ENCODE results near the gene IFI27. TPM values are rescaled to one million over a fixed set of nuclear protein-coding genes. Genes with fewer than 3 reads are reported as not detected.
A peak's percentile ranks its signal among the peaks of the same experiment; 100 is the strongest.
"Not testable (repeated sequence)": the region's sequence is repeated elsewhere in the genome, so short reads cannot be mapped to it uniquely, and the experiment has no call there.

IFI27 gene
- 2.4 TPM for polyA plus RNA-seq (ENCODE audit: insufficient read length)

- no peak for DNase-seq (ENCODE audit: low read depth)
These were observed at the start of gene IFI27 for GRCh38 chr14:94110552-94111181. IFI27 (plus strand) TSS chr14:94110736.

- DNase-seq (ENCODE audit: low read depth) = no peak
These were observed 48.1 kb upstream of the IFI27 start for GRCh38 chr14:94062344-94062940.

DNA sequence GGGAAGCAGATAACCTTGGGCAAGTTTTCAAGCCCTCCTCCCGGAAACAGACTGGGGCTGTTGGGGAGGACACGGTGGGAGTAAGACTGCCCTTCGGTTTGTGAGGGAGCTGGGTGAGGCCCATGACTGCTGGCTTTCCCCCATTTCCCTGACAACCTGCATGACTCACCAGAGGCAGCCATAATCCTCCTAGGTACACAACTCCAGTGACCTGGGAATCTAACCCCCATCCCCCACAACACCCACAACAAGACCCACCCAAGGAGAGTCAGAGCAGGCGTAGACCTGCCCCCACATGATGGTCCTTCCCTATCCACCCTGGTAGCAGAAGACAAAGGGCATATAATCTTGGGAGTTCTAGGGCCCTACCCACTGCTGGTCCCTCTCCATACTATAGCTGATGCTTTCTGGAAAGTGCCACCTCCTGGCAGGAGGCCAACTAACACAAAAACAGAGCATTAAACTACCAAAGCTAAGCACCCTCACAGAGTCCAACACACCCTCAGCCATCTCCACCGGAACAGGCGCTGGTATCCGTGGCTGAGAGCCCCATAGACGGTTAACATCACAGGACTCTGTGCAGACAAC lies 44.4 kb upstream of the IFI27 start:
- DNase-seq (ENCODE audit: low read depth) = no peak

- not testable (repeated sequence) for DNase-seq (ENCODE audit: low read depth)
These were observed 38.5 kb upstream of the IFI27 start for GRCh38 chr14:94072076-94072475.

DNA sequence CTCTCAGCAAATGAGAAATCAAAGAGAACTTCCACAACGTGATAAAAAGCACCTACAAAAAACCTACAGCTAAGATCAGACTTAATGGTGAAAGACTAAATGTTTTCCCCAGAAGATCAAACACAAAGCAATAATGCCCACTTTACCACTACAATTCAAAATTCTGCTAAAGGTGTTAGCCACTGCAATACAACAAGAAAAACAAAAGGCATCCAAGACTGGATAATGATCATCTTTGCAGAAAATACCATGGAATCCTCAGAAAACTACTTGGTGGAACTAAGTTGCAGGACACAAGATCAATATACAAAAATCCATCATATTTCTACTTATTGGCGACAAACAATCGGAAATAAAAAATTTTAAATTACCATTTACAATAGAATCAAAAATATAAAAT lies 36.0 kb upstream of the IFI27 start:
- no peak for DNase-seq (ENCODE audit: low read depth)

GRCh38 chr14:94075008-94075407 lies 35.5 kb upstream of the IFI27 start:
- no peak for DNase-seq (ENCODE audit: low read depth)

DNA sequence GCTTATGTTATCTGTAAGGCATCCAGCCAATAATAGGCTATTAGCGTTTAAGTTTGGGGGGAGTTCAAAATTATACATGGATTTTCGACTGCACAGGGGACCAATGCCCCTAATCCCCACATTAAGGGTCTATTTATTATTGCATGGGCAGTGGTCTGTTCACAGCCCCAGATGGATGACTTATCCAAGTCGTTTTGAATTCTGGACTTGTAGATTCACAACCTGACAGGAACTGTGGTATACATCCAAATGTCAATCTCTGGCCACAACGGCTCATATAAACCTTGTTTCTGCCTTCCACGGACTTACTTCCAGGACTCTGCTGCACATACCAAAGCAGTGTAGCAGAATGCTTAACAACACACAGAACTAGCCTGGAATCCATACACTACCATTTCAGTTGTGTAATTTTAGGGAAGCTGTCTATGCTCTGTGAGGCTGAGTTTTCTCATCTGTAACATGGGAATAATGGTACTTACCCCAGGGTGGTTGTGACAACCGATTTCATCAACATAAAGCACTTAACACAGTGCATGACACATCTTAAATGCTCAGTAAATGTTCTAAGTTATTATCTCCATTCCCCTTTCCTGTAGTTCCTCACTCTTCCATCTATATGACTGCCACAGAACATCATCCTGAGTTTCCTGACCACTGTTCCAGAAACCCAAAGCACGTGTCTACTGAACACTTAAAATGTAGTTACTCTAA lies 33.3 kb upstream of the IFI27 start:
- no peak for DNase-seq (ENCODE audit: low read depth)

GRCh38 chr14:94077823-94078222 lies 32.7 kb upstream of the IFI27 start:
- DNase-seq (ENCODE audit: low read depth) = no peak

GRCh38 chr14:94079891-94080620 lies 30.5 kb upstream of the IFI27 start:
- DNase-seq (ENCODE audit: low read depth) = no peak

- DNase-seq (ENCODE audit: low read depth) = peak; percentile 87
These were observed 29.7 kb upstream of the IFI27 start, which contains the start of the genes DDX24 and IFI27L1 for GRCh38 chr14:94080621-94081385. DDX24 (minus strand) TSS chr14:94081202; CDS start chr14:94079742, 1,460 bp downstream. IFI27L1 (plus strand) TSS chr14:94081310; CDS start chr14:94096938, 15,628 bp downstream.

GRCh38 chr14:94081386-94081820 lies 29.1 kb upstream of the IFI27 start:
- no peak for DNase-seq (ENCODE audit: low read depth)

- DNase-seq (ENCODE audit: low read depth) = no peak
These were observed 22.6 kb upstream of the IFI27 start for GRCh38 chr14:94087891-94088290.

GRCh38 chr14:94088516-94088915 lies 22.0 kb upstream of the IFI27 start:
- no peak for DNase-seq (ENCODE audit: low read depth)

DNA sequence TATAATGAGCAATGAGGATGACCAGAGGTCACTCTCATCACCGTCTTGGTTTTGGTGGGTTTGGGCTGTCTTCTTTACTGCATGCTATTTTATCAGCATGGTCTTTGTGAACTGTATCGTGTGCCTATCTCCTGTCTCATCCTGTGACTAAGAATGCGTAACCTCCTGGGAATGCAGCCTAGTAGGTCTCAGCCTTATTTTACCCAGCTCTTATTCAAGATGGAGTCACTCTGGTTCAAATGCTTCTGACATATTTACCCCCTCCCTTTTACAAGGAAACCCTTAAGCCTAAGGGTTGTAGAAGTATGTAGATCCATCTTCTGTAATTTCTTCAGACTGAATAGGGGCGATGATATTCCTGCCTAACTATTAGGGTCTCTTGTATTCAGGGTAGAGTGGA lies 21.1 kb upstream of the IFI27 start:
- no peak for DNase-seq (ENCODE audit: low read depth)

DNA sequence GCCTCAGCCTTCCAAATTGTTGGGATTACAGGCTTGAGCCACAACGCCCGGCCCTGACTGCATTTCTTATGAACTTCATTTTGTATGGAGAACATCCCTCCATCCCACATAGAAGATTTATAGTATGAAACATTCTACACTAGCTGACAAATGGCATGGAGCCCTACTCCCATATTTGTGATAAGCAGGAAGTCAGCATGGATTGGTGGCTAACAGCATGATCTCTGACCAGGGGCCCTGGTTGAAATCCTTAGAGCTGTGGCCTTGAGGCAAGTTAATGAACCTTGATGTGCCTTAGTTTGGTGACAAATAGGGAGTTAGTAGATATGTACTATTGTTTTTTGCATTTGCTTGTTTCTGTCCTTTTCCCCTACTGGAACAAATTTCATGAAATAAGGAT lies 17.1 kb upstream of the IFI27 start:
- no peak for DNase-seq (ENCODE audit: low read depth)

- no peak for DNase-seq (ENCODE audit: low read depth)
These were observed 13.4 kb upstream of the IFI27 start for GRCh38 chr14:94097091-94097490.

GRCh38 chr14:94098326-94098992 lies 12.1 kb upstream of the IFI27 start:
- no peak for DNase-seq (ENCODE audit: low read depth)

GRCh38 chr14:94099006-94099405 lies 11.5 kb upstream of the IFI27 start:
- no peak for DNase-seq (ENCODE audit: low read depth)

DNA sequence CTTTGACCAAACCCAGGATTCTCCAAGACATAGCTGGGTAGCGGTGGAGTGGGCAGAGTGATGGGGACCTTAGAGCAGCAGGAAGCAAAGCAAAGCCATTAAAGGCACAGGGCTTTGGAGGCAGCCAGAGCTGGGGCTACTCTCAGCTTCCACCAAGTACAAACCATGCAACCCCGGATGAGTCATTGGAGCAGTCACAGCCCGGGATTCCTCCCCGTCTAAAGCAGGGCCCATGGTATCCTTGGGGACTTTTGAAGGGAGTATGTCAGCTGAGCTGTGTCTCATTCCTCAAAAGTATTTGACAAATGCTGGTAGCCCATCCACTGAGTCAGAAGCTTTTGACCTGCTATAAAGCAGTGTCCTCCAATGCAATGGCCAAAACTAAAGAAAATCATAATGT lies 9.7 kb upstream of the IFI27 start:
- no peak for DNase-seq (ENCODE audit: low read depth)

DNA sequence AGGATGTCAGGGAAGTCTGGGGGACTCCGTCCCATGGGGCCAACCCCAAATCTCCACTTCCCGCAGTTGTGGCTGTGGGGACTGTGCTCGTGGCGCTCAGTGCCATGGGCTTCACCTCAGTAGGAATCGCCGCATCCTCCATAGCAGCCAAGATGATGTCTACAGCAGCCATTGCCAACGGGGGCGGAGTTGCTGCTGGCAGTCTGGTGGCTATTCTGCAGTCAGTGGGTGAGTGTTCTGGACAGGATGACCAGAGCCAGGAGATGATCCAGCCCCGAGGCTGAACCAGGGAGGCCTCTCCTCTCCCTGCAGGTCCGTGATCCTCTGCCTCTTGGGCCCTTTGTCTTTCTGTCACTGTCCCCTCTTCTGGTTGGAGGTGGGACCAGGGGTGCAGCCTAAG lies 8.8 kb upstream of the IFI27 start:
- no peak for DNase-seq (ENCODE audit: low read depth)

Measured in forelimb muscle (tissue), 1 donor.